Islet precursor cell (in vitro differentiated cells): ENCODE results near the gene PRSS53.

Source experiments
- DNase-seq: peaks from one replicate; pipeline ENCODE4 v3.0.0-alpha.2; 2018

PRSS53 gene

GRCh38 chr16:31093132-31093703, 4.5 kb upstream of the PRSS53 start:
- peak; percentile 91 for DNase-seq

DNA sequence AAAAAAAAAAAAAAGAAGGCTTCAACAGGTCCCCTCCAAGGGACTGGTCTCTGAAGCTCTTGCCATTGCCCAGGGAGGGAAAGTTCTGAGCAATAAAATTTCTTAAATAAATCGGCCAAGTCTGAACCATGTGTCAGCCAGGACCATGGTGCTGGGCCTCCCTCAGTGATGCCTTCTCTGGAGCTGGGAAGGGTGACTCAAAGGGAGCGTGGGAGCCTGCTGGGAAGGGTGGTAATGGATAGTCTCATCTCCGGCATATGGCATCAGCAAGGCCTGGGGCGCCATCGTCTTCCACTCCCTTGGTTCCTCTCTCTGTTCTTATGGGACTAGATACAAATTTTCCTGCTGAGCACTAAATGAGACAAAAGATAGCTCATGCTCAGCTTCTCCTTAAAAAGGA, 3.6 kb upstream of the PRSS53 start:
- no peak for DNase-seq

- peak; percentile 55 for DNase-seq
Observed at GRCh38 chr16:31090540-31090939, 1.8 kb upstream of the PRSS53 start.

GRCh38 chr16:31089199-31089598, 456 bp upstream of the PRSS53 start:
- DNase-seq = no peak

GRCh38 chr16:31087971-31088370, 772 bp downstream of the PRSS53 start:
- DNase-seq = no peak

- DNase-seq = no peak
Observed at GRCh38 chr16:31087481-31087880, 1.3 kb downstream of the PRSS53 start.

DNA sequence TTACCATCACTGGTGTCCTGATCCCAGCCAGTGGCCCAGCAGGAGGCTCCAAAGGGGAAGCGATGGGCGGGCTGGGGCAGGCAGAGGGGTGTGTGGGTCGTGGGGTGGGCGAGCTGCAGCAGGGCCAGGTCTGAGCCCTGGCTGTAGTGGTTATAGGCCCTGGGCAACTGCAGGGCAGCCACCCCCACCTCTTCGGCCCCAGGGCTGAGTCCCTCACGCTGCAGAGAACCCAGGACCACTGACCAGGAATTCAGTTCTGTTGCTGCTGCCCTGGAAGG, 2.2 kb downstream of the PRSS53 start:
- peak; percentile 52 for DNase-seq

- peak; percentile 51 for DNase-seq
Observed at GRCh38 chr16:31085873-31086628, 2.7 kb downstream of the PRSS53 start.

DNA sequence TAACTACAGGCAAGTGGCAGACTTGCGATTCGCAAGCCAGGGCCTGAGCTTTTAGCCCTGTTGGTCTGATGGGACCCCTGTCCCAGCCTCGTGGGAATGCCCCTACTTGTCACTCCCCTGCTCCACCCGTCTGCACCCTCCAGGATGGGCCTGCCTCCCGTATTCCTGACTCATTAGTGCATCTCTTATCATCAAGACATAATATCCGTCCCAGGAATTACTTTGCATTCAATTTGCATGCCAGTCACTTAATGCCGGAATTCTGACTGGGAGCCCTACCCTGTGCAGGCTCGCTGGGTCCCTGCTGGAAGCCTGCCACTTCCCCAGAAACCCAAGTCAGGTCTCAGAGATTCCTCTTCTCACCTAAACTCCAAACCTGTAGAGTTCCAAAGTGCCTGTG, 3.3 kb downstream of the PRSS53 start:
- DNase-seq = no peak

GRCh38 chr16:31084584-31085302, 4.0 kb downstream of the PRSS53 start:
- DNase-seq = peak; percentile 56

DNA sequence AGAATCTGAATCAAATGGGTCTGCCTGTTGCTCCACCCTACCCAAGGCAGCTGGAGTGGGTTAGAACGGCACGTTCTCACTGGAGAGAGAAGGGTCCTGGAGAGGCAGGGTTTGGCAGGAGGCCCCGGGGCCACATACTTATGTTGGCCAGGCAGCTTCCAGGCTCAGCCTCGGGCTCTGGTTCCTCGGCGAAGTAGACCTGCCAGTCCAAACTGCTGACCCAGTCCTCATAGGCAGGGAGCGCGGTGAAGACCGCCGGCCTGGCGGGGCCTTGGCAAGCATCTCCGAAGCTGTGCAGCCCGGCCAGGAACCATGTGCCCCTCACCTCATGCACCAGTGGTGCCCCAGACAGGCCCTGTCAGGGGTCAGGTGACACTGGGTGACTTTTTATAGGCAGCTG, 4.8 kb downstream of the PRSS53 start:
- DNase-seq = no peak

GRCh38 chr16:31083556-31083955, 5.2 kb downstream of the PRSS53 start:
- peak; percentile 56 for DNase-seq

GRCh38 chr16:31083081-31083480, 5.7 kb downstream of the PRSS53 start:
- DNase-seq = no peak

DNA sequence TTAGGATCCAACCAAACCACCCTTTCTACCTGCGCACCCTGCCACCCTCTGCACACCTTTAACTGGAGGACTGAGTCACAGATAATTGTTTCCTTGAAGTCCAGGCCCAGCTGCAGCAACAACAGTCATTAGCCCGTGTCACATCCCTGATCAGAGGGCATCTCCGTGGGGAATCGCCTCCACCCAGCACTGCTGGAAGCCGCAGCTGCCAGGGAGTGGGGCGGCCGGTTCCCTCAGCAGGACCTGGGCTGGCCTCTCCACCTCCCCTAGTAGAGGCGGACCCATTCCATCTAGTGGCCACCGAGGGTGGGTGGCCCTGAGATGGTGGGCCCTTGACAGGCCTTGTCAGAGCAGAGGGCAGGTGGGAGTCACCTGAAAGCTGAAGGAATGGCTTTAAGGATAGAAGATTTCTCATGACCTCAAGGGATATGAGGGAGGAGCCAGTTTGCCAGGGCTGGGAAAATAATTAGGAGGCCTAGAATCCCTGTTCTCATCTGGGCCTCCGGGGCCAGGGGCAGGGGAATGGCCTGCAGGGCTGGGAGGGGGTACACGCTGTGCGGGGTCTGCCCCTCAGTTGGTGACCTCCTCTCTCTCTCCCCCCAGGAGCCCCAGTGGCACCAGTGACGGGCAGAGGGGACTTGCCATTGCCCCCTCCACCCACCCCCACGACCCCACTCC, 6.2 kb downstream of the PRSS53 start:
- no peak for DNase-seq

- DNase-seq = no peak
Observed at GRCh38 chr16:31081428-31082351, 7.1 kb downstream of the PRSS53 start.

- no peak for DNase-seq
Observed at GRCh38 chr16:31080756-31081419, 7.9 kb downstream of the PRSS53 start.

GRCh38 chr16:31080035-31080629, 8.6 kb downstream of the PRSS53 start:
- peak; percentile 49 for DNase-seq

DNA sequence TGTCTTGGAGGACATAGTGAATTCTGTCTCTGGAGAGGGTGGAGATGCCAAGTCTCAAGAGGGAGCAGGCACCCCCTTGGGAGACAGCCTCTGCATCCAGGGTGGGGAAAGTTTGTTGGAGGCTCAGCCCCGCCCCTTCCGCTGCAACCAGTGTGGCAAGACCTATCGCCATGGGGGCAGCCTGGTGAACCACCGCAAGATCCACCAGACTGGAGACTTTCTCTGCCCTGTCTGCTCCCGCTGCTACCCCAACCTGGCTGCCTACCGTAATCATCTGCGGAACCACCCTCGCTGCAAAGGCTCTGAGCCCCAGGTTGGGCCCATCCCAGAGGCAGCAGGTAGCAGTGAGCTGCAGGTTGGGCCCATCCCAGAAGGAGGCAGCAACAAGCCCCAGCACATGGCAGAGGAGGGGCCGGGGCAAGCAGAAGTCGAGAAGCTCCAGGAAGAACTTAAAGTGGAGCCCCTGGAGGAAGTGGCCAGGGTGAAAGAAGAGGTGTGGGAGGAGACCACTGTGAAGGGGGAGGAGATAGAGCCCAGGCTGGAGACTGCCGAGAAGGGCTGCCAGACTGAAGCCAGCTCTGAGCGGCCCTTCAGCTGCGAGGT, 9.3 kb downstream of the PRSS53 start:
- peak; percentile 52 for DNase-seq

DNA sequence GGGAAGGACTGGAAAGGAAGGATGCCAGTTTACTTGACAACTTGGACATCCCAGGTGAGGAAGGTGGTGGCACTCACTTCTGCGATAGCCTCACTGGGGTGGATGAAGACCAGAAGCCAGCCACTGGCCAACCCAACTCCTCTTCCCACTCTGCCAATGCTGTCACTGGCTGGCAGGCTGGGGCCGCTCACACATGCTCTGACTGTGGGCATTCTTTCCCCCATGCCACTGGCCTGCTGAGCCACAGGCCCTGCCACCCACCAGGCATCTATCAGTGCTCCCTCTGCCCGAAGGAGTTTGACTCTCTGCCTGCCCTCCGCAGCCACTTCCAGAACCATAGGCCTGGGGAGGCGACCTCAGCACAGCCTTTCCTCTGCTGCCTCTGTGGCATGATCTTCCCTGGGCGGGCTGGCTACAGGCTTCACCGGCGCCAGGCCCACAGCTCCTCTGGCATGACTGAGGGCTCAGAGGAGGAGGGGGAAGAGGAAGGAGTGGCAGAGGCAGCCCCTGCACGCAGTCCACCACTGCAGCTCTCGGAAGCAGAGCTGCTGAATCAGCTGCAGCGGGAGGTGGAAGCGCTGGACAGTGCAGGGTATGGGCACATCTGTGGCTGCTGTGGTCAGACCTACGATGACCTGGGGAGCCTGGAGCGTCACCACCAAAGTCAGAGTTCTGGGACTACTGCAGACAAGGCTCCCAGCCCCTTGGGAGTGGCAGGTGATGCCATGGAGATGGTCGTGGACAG, 10.0 kb downstream of the PRSS53 start:
- DNase-seq = no peak

DNA sequence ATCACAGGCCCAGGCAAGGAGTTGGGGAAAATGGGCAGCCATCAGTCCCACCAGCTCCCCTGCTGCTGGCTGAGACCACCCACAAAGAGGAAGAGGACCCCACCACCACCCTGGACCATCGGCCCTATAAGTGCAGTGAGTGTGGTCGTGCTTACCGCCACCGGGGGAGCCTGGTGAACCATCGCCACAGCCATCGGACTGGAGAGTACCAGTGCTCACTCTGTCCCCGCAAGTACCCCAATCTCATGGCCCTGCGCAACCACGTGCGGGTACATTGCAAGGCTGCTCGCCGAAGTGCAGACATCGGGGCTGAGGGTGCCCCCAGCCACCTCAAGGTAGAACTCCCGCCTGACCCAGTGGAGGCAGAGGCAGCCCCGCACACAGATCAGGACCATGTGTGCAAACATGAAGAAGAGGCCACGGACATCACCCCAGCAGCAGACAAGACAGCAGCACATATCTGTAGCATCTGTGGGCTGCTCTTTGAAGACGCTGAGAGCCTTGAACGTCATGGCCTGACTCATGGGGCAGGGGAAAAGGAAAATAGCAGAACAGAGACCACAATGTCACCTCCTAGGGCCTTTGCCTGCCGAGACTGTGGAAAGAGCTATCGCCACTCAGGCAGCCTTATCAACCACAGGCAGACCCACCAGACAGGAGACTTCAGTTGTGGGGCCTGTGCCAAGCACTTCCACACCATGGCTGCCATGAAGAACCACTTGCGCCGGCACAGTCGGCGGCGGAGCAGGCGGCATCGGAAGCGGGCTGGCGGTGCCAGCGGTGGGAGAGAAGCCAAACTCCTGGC, 10.9 kb downstream of the PRSS53 start:
- no peak for DNase-seq
